Mesenchymal stem cell (in vitro differentiated cells and primary cell): Measurements from ENCODE around the gene UBL7.
A peak's percentile ranks its signal among the peaks of the same experiment; 100 is the strongest.

ENCODE experiments used
- DNase-seq: peaks from one replicate; pipeline ENCODE4 v3.0.0-alpha.2; 2013
- H2AFZ ChIP-seq: one replicate; pipeline ENCODE4 v1.6.1; 2013; ENCODE audit warnings: low read depth, mild to moderate bottlenecking, control low read depth, inconsistent platforms, low read length, moderate library complexity
- H2AK5ac ChIP-seq: 2 replicates; pipeline ENCODE4 v1.6.1; 2013; ENCODE audit warnings: low read length, moderate library complexity, mild to moderate bottlenecking, inconsistent platforms; ENCODE audit not compliant: severe bottlenecking
- H2BK120ac ChIP-seq: one replicate; pipeline ENCODE4 v1.6.1; 2013; ENCODE audit warnings: low read depth, mild to moderate bottlenecking, inconsistent platforms, low read length, moderate library complexity
- H2BK12ac ChIP-seq, 2 experiments: one replicate each; pipeline ENCODE4 v1.6.1; 2013; ENCODE audit warnings: inconsistent platforms in 2 of 2, low read length in 2 of 2, mild to moderate bottlenecking in 2 of 2, moderate library complexity in 2 of 2, control low read depth in 1 of 2
- H2BK15ac ChIP-seq: one replicate; pipeline ENCODE4 v1.6.1; 2013; ENCODE audit warnings: mild to moderate bottlenecking, low read depth, inconsistent platforms; ENCODE audit not compliant: poor library complexity, severe bottlenecking
- H2BK5ac ChIP-seq: 2 replicates; pipeline ENCODE4 v1.6.1; 2013; ENCODE audit warnings: low read depth, mild to moderate bottlenecking, low read length, control low read depth, inconsistent platforms; ENCODE audit not compliant: poor library complexity, severe bottlenecking
- H3K14ac ChIP-seq, 2 experiments: one replicate each; pipeline ENCODE4 v1.6.1; 2013; ENCODE audit warnings: inconsistent platforms in 2 of 2, low read length in 2 of 2, control low read depth in 1 of 2, mild to moderate bottlenecking in 1 of 2, moderate library complexity in 1 of 2
- H3K18ac ChIP-seq, 2 experiments: one replicate each; pipeline ENCODE4 v1.6.1; 2013; ENCODE audit warnings: inconsistent platforms in 2 of 2, low read length in 2 of 2, control low read depth in 1 of 2, low read depth in 1 of 2, mild to moderate bottlenecking in 1 of 2
- H3K23ac ChIP-seq, 2 experiments: one replicate each; pipeline ENCODE4 v1.6.1; 2013; ENCODE audit warnings: inconsistent platforms in 2 of 2, low read length in 2 of 2, mild to moderate bottlenecking in 2 of 2, moderate library complexity in 2 of 2, control low read depth in 1 of 2
- H3K27ac ChIP-seq: 2 replicates; pipeline ENCODE4 v1.5.1; 2013; ENCODE audit warnings: mild to moderate bottlenecking, moderate library complexity, low read length, control low read depth, inconsistent platforms; ENCODE audit not compliant: poor library complexity, severe bottlenecking
- H3K27me3 ChIP-seq, 2 experiments: 2 replicates each; pipeline versions ENCODE4 v1.6.1 to v1.7.0; 2013; ENCODE audit warnings: low read length in 2 of 2, mild to moderate bottlenecking in 2 of 2, moderate library complexity in 2 of 2, control low read depth in 1 of 2, inconsistent platforms in 1 of 2; ENCODE audit not compliant: control insufficient read depth in 1 of 2, insufficient read depth in 1 of 2
- H3K36me3 ChIP-seq, 2 experiments: 2 replicates each; pipeline versions ENCODE4 v1.6.1 to v1.7.0; 2013; ENCODE audit warnings: low read length in 2 of 2, control low read depth in 1 of 2, inconsistent platforms in 1 of 2, low read depth in 1 of 2, mild to moderate bottlenecking in 1 of 2; ENCODE audit not compliant: insufficient read depth in 2 of 2, control insufficient read depth in 1 of 2
- H3K4ac ChIP-seq, 2 experiments: one replicate each; pipeline ENCODE4 v1.6.1; 2013; ENCODE audit warnings: inconsistent platforms in 2 of 2, low read length in 2 of 2, mild to moderate bottlenecking in 2 of 2, moderate library complexity in 2 of 2, control low read depth in 1 of 2, low read depth in 1 of 2
- H3K4me1 ChIP-seq: 2 replicates; pipeline ENCODE4 v1.6.1; 2013; ENCODE audit warnings: low read depth, low read length, control low read depth; ENCODE audit not compliant: control insufficient read depth, insufficient read depth
- H3K4me2 ChIP-seq: 2 replicates; pipeline ENCODE4 v1.6.1; 2013; ENCODE audit warnings: low read length, mild to moderate bottlenecking, inconsistent platforms; ENCODE audit not compliant: poor library complexity, severe bottlenecking
- H3K4me3 ChIP-seq, 2 experiments: 2 replicates each; pipeline versions ENCODE4 v1.5.1 to v1.7.0; 2013; ENCODE audit warnings: low read length in 2 of 2, mild to moderate bottlenecking in 2 of 2, control low read depth in 1 of 2, low read depth in 1 of 2; ENCODE audit not compliant: insufficient read depth in 1 of 2
- H3K79me1 ChIP-seq: replicated peaks from 2 replicates; pipeline ENCODE4 v1.6.1; 2013; ENCODE audit warnings: mild to moderate bottlenecking, control low read depth, low read length, inconsistent platforms; ENCODE audit not compliant: poor library complexity, severe bottlenecking
- H3K9ac ChIP-seq: 2 replicates; pipeline ENCODE4 v1.7.0; 2013; ENCODE audit warnings: mild to moderate bottlenecking, low read length, moderate library complexity
- H3K9me3 ChIP-seq: 2 replicates; pipeline ENCODE4 v1.7.0; 2013; ENCODE audit warnings: mild to moderate bottlenecking, low read length; ENCODE audit not compliant: control insufficient read depth
- H4K8ac ChIP-seq: one replicate; pipeline ENCODE4 v1.6.1; 2013; ENCODE audit warnings: inconsistent platforms, mild to moderate bottlenecking, low read length, moderate library complexity
- H4K91ac ChIP-seq: one replicate; pipeline ENCODE4 v1.6.1; 2013; ENCODE audit warnings: mild to moderate bottlenecking, low read length, inconsistent platforms
- WGBS: methylation state at CpG from one replicate; pipeline ENCODE4 v1.1.7; 2013; ENCODE audit warnings: mixed read lengths; 5-methylcytosine and 5-hydroxymethylcytosine counted together

UBL7 gene

GRCh38 chr15:74464897-74465296 lies 3.9 kb upstream of the UBL7 start:
- peaks cover 7% of the 10 kb centered on the region for H3K79me1 ChIP-seq
- H4K91ac ChIP-seq: no peak overlapping the region
- no peak overlapping the region for H3K23ac ChIP-seq
- peaks cover 0 to 3% of the 10 kb centered on the region in 2 experiments for H3K36me3 ChIP-seq
- no peaks in the 10 kb centered on the region for H3K4me1 ChIP-seq
- no peak overlapping the region for H3K27ac ChIP-seq
- no peak overlapping the region for H2BK120ac ChIP-seq
- H3K4me3 ChIP-seq: no peak overlapping the region
- no peak overlapping the region for H2AFZ ChIP-seq
- no peak overlapping the region for H2BK5ac ChIP-seq
- no peak overlapping the region for H2BK12ac ChIP-seq
- no peak overlapping the region for H3K4ac ChIP-seq
- no peak overlapping the region for H3K18ac ChIP-seq
- H2BK15ac ChIP-seq: no peak overlapping the region
- no peak overlapping the region for H3K14ac ChIP-seq
- WGBS: 100% methylated on average over 2 of the region's 2 CpGs
- no peaks in the 10 kb centered on the region for H3K27me3 ChIP-seq
- H2AK5ac ChIP-seq: no peak overlapping the region
- H3K4me2 ChIP-seq: no peak overlapping the region
- no peak overlapping the region for H3K9ac ChIP-seq
- no peak overlapping the region for H4K8ac ChIP-seq
- no peaks in the 10 kb centered on the region for H3K9me3 ChIP-seq
- DNase-seq: no peak

- H2BK5ac ChIP-seq: no peak overlapping the region
- H2BK120ac ChIP-seq: no peak overlapping the region
- H4K8ac ChIP-seq: no peak overlapping the region
- no peak overlapping the region for H3K14ac ChIP-seq
- H3K9ac ChIP-seq: no peak overlapping the region
- no peak overlapping the region for H3K4ac ChIP-seq
- no peak overlapping the region for H2BK12ac ChIP-seq
- no peak overlapping the region for H3K23ac ChIP-seq
- no peak overlapping the region for H2AFZ ChIP-seq
- 89% methylated on average over 2 of the region's 2 CpGs for WGBS
- H3K4me2 ChIP-seq: no peak overlapping the region
- H2AK5ac ChIP-seq: no peak overlapping the region
- no peak overlapping the region for H3K27ac ChIP-seq
- H3K79me1 ChIP-seq: peaks cover 12% of the 10 kb centered on the region
- H2BK15ac ChIP-seq: no peak overlapping the region
- peaks cover 3% of the 10 kb centered on the region for H3K4me1 ChIP-seq
- no peaks in the 10 kb centered on the region for H3K27me3 ChIP-seq
- H3K9me3 ChIP-seq: no peaks in the 10 kb centered on the region
- DNase-seq: no peak
- H3K36me3 ChIP-seq: peaks cover 0 to 3% of the 10 kb centered on the region in 2 experiments
- no peak overlapping the region for H4K91ac ChIP-seq
- H3K4me3 ChIP-seq: no peak overlapping the region
- H3K18ac ChIP-seq: no peak overlapping the region
Observed at GRCh38 chr15:74464216-74464615, 3.3 kb upstream of the UBL7 start.

GRCh38 chr15:74463634-74464033 lies 2.7 kb upstream of the UBL7 start:
- Histone ChIP-seq H4K91ac (no peak overlapping the region), H2BK12ac (no peak overlapping the region), H3K27ac (no peak overlapping the region), H2AFZ (no peak overlapping the region), H3K18ac (no peak overlapping the region), H3K4ac (no peak overlapping the region), H3K79me1 (peaks cover 16% of the 10 kb centered on the region), H3K4me1 (peaks cover 3% of the 10 kb centered on the region), H2BK120ac (no peak overlapping the region), H3K27me3 (no peaks in the 10 kb centered on the region), H3K23ac (no peak overlapping the region), H2BK15ac (no peak overlapping the region), H3K9ac (no peak overlapping the region), H2AK5ac (no peak overlapping the region), H3K36me3 (peaks cover 0 to 4% of the 10 kb centered on the region in 2 experiments), H4K8ac (no peak overlapping the region), H3K4me3 (no peak overlapping the region), H2BK5ac (no peak overlapping the region), H3K4me2 (no peak overlapping the region), H3K9me3 (no peaks in the 10 kb centered on the region), H3K14ac (no peak overlapping the region)
- DNase-seq: no peak

- H3K27ac ChIP-seq: no peak overlapping the region
- H3K9me3 ChIP-seq: no peaks in the 10 kb centered on the region
- peaks cover 0 to 12% of the 10 kb centered on the region in 2 experiments for H3K36me3 ChIP-seq
- H3K4me1 ChIP-seq: peaks cover 3% of the 10 kb centered on the region
- peak overlapping the region in 1 of 2 experiments; percentile 100 for H3K4me3 ChIP-seq
- no peak overlapping the region for H2BK12ac ChIP-seq
- no peak overlapping the region for H2BK120ac ChIP-seq
- no peaks in the 10 kb centered on the region for H3K27me3 ChIP-seq
- no peak overlapping the region for H2AFZ ChIP-seq
- peak overlapping the region; percentile 96 for H3K9ac ChIP-seq
- no peak overlapping the region for H3K23ac ChIP-seq
- whole genome bisulfite sequencing: 32% methylated on average over 7 of the region's 8 CpGs
- no peak overlapping the region for H3K18ac ChIP-seq
- peak overlapping the region; percentile 99 for H3K4me2 ChIP-seq
- peak; percentile 24 for DNase-seq
- H2BK5ac ChIP-seq: no peak overlapping the region
- H2AK5ac ChIP-seq: no peak overlapping the region
- peaks cover 18% of the 10 kb centered on the region for H3K79me1 ChIP-seq
- no peak overlapping the region for H2BK15ac ChIP-seq
- H3K14ac ChIP-seq: no peak overlapping the region
- H3K4ac ChIP-seq: no peak overlapping the region
- no peak overlapping the region for H4K8ac ChIP-seq
- H4K91ac ChIP-seq: no peak overlapping the region
Observed at GRCh38 chr15:74461847-74462511, 1.0 kb upstream of the UBL7 start.
